HepG2 (cell line): ENCODE measurements around the gene PPP1R3F. TPM values are rescaled to one million over a fixed set of nuclear protein-coding genes. Genes with fewer than 3 reads are reported as not detected.

Source experiments
- ATAC-seq: fragments of 200-7000 bp; cut with Tn5 transposase; 3 replicates; pipeline ENCODE4 v1.9.1; 2020; ENCODE audit warnings: mild to moderate bottlenecking, moderate library complexity
- BruUV-seq: library from RNA; stranded (reverse); fragments of 400-500 nt; replicated peaks from 2 replicates; lab custom pipeline; 2021; lab: Mats Ljungman, UMichigan
- CTCF ChIA-PET: fragments of 300-600 bp; formaldehyde crosslinking; extraction: SDS; loops from one replicate; lab custom pipeline; 2021; ENCODE audit warnings: low total read pairs, inconsistent platforms, low intra/inter-chr PET ratio; lab: Yijun Ruan, JAX
- POLR2A ChIA-PET: fragments of 350-600 bp; sonication (Branson Sonifier 250); formaldehyde crosslinking; loops from one replicate; lab custom pipeline; 2020; ENCODE audit warnings: antibody characterized with exemption, inconsistent platforms; lab: Yijun Ruan, JAX
- DNase-seq: peaks from one replicate; pipeline ENCODE4 v3.0.0-alpha.2; 2015; ENCODE audit warnings: low spot score
- FAIRE-seq: peaks from 3 replicates; lab custom pipeline; 2011; peaks lifted over from hg19 to GRCh38; lab: Jason Lieb, UNC
- H2AFZ ChIP-seq: one replicate; pipeline ENCODE4 v1.6.1; 2011; ENCODE audit warnings: low read length, inconsistent platforms
- H3K27ac ChIP-seq: fragments of 300-600 bp; 3 replicates; pipeline ENCODE4 v1.8.0; 2011; ENCODE audit warnings: mixed run types, mild to moderate bottlenecking, mixed read lengths, low read length, inconsistent platforms; ENCODE audit not compliant: insufficient read depth; ENCODE audit errors: extremely low read length
- H3K27me3 ChIP-seq, 2 experiments: fragments of 200-600 bp in 1 of 2; 2 replicates in 1 of 2; 3 replicates in 1 of 2; pipeline versions ENCODE4 v1.6.0 to v1.8.0; 2011; ENCODE audit warnings: low read length in 2 of 2, mild to moderate bottlenecking in 2 of 2, moderate library complexity in 2 of 2, inconsistent platforms in 1 of 2; ENCODE audit not compliant: insufficient read depth in 2 of 2, control insufficient read depth in 1 of 2
- H3K36me3 ChIP-seq, 2 experiments: fragments of 200-600 bp in 1 of 2; replicated peaks in 1 of 2; 2 replicates in 1 of 2; 3 replicates in 1 of 2; pipeline versions ENCODE4 v1.5.1 to v1.8.0; 2011; ENCODE audit warnings: low read length in 2 of 2, inconsistent platforms in 1 of 2; ENCODE audit not compliant: insufficient read depth in 2 of 2, control insufficient read depth in 1 of 2
- H3K4me1 ChIP-seq: 2 replicates; pipeline ENCODE4 v1.5.1; 2012; ENCODE audit warnings: low read length, inconsistent platforms; ENCODE audit not compliant: insufficient read depth
- H3K4me2 ChIP-seq: 2 replicates; pipeline ENCODE4 v1.6.0; 2011; ENCODE audit warnings: low read depth, low read length, inconsistent platforms
- H3K4me3 ChIP-seq, 3 experiments: fragments of 200-600 bp in 1 of 3; sonication (generic), shearing (Covaris generic) in 1 of 3; replicated peaks in 1 of 3; 2 replicates each; pipeline ENCODE4 v1.5.1; 2011 to 2016; ENCODE audit warnings: low read length in 3 of 3, inconsistent platforms in 2 of 3, low read depth in 2 of 3, mild to moderate bottlenecking in 2 of 3, control low read depth in 1 of 3, mixed read lengths in 1 of 3; ENCODE audit not compliant: insufficient read depth in 1 of 3
- H3K79me2 ChIP-seq: one replicate; pipeline ENCODE4 v1.6.1; 2011; ENCODE audit warnings: low read length, inconsistent platforms; ENCODE audit not compliant: insufficient read depth
- H3K9ac ChIP-seq: 2 replicates; pipeline ENCODE4 v1.6.0; 2011; ENCODE audit warnings: mild to moderate bottlenecking, low read depth, low read length, inconsistent platforms; ENCODE audit not compliant: insufficient read depth
- H3K9me3 ChIP-seq: 2 replicates; pipeline ENCODE4 v1.5.1; 2012; ENCODE audit warnings: mild to moderate bottlenecking, low read length
- H4K20me1 ChIP-seq: 2 replicates; pipeline ENCODE4 v1.6.0; 2011; ENCODE audit warnings: inconsistent platforms, mild to moderate bottlenecking, low read length, moderate library complexity; ENCODE audit not compliant: insufficient read depth
- AFF4 ChIP-seq: sonication (generic); formaldehyde crosslinking; IDR thresholded peaks from 2 replicates; pipeline ENCODE4 v1.4.0; 2020; ENCODE audit warnings: missing genetic modification reagents
- ATF2 ChIP-seq: sonication (generic); formaldehyde crosslinking; IDR thresholded peaks from 2 replicates; pipeline ENCODE4 v1.4.0; 2020; ENCODE audit warnings: missing genetic modification reagents
- HOXA3 ChIP-seq: sonication (generic); formaldehyde crosslinking; IDR thresholded peaks from 2 replicates; pipeline ENCODE4 v1.5.0; 2020; ENCODE audit warnings: missing genetic modification reagents
- RNF2 ChIP-seq: fragments of 450-650 bp; conservative IDR thresholded peaks from 2 replicates; pipeline ENCODE4 v1.6.1; 2016; ENCODE audit warnings: low read depth
- ZNF326 ChIP-seq: sonication (generic); formaldehyde crosslinking; IDR thresholded peaks from 2 replicates; pipeline ENCODE4 v1.4.0; 2020; ENCODE audit warnings: missing genetic modification reagents, borderline replicate concordance
- ZNF724P ChIP-seq: sonication (generic); formaldehyde crosslinking; IDR thresholded peaks from 2 replicates; pipeline ENCODE4 v1.8.0; 2022; ENCODE audit warnings: missing genetic modification reagents, borderline replicate concordance
- WGBS: methylation state at CpG from one replicate; pipeline ENCODE4 v1.1.6; 2017; ENCODE audit warnings: low lambda C conversion rate; 5-methylcytosine and 5-hydroxymethylcytosine counted together
- in situ Hi-C: cut with HindIII; loops from 2 replicates; pipeline ENCODE4 v1.10.0; 2017; ENCODE audit warnings: low pct_unique_long_range_greater_than_20kb; ENCODE audit not compliant: extremely low pct_ligation_motif_present
- intact Hi-C: fragments of 100-400 bp; cut with micrococcal nuclease; formaldehyde crosslinking; loops from one replicate; pipeline ENCODE4 v1.10.0; 2022; ENCODE audit not compliant: unreplicated experiment
- polyA plus RNA-seq, 8 experiments: library from polyadenylated mRNA; depleted of rRNA in 3 of 8; stranded (reverse) in 7 of 8; unstranded in 1 of 8; fragments of >200 nt; fragmentation: Illumina TruSeq in 4 of 8; extraction: Trizol in 4 of 8; gene quantifications; 2 replicates each; pipeline versions ENCODE4 v1.2.1 to v1.2.3, GENCODE V29; 2011 to 2016; ENCODE audit warnings: low read depth in 4 of 8, missing spikeins in 1 of 8, mixed read lengths in 1 of 8; ENCODE audit not compliant: insufficient read depth in 1 of 8
- total RNA-seq, 5 experiments: library from RNA; depleted of rRNA; stranded (reverse); fragments of >200 nt; fragmentation: Illumina TruSeq; extraction: Trizol; gene quantifications; 2 replicates each; pipeline ENCODE4 v1.2.3, GENCODE V29; 2016; ENCODE audit warnings: low read depth in 1 of 5

PPP1R3F gene
- total and polyA plus RNA-seq, 2 of the 13 experiments (the other 11 are each of a cell fraction or from before 2014, with no cell fraction given) = 0.82 to 0.84 TPM

GRCh38 chrX:49309401-49309981 lies 39.9 kb downstream of the PPP1R3F start (continued):
- TF ChIP-seq AFF4 (CRISPR knock-in tag) (no peak), RNF2 (no peak), ZNF724P (CRISPR knock-in tag) (no peak), HOXA3 (CRISPR knock-in tag) (no peak), ATF2 (CRISPR knock-in tag) (no peak)

DNA sequence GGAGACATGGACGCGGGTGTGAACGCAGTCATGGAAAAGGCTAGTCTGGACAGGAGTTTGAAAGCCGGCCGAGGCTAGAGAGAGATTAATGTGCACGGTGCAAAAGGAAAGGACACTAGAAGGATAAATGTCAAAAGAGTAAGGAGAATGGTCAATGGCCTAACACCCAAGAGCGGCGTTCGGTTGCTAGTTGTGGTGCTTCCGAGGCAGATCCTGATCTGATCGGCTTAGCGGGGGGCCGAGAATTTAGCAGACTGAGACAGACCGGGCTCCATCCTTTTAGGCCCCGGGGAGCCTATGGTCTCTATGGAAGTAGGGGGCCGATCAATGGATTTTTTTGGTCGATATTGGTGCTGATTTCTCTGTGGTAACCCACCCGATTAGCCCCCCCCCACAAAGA lies 40.8 kb downstream of the PPP1R3F start:
- in situ Hi-C loops = no loop called here
- peak; percentile 26 for FAIRE-seq

More for the DNA sequence above, 40.8 kb downstream of the PPP1R3F start:
- ChIA-PET CTCF (no interaction called here), POLR2A (no interaction called here)
- no peak for TF ChIP-seq ZNF326 (CRISPR knock-in tag)
- intact Hi-C loops = no loop called here
- WGBS = 84% methylated on average over 15 of the region's 18 CpGs
- Histone ChIP-seq H4K20me1 (no peaks in the 10 kb centered on the region), H3K36me3 (no peaks in the 10 kb centered on the region), H2AFZ (no peak overlapping the region), H3K27ac (no peak overlapping the region), H3K9me3 (no peaks in the 10 kb centered on the region), H3K4me3 (no peak overlapping the region), H3K4me1 (no peaks in the 10 kb centered on the region), H3K27me3 (no peaks in the 10 kb centered on the region; a peak in 1 of 5 replicates), H3K79me2 (no peaks in the 10 kb centered on the region), H3K4me2 (no peak overlapping the region), H3K9ac (no peak overlapping the region)
- ATAC-seq (no peak), DNase-seq (no peak)
- BruUV-seq = no TSS peak
